AML-193 (cell line): ENCODE results near the gene ZCCHC7.
"Not testable (repeated sequence)": the region's sequence is repeated elsewhere in the genome, so short reads cannot be mapped to it uniquely, and the experiment has no call there.

Source experiments
- DNase-seq, 2 experiments: peaks; one replicate each; lab custom pipeline; 2025; lab: John Stamatoyannopoulos, UW

Gene ZCCHC7

DNA sequence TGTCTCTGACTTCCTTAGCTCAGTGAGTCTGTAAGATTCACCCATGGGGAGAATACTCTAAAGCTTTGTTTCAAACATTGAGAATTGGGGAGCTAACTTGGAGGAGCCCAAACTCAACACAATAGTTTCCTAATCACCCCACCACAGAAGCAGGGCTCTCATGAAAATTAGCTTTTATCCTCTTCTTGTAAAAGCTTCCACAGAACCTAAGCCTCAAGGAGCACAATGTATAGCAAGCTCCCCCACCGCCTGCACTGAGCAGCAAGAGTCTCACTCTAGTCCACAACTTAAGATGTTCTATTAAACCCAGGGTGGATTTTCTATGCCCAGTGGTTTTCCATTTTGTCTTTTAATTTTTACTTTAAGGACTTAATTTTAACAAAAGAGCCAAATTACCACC, 253.2 kb downstream of the ZCCHC7 start:
- no peak for DNase-seq

DNA sequence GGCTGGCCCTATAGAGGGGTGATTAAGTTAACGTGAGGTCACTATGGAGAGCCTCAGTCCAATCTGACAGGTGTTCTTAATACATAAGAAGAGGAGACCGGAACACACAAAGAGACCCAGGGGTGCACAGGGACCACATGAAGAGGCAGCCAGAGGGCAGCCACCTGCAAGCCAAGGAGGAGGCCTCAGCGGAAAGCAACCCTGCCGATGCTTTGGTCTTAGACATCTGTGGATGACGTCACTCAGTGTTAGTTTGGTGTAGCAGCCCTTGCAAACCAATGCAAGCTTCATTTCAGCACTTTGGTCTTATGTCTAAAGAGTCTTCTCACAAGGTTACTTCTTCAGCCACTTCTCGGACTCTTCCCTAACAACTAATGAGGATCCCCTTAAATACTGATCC, 254.5 kb downstream of the ZCCHC7 start:
- DNase-seq = no peak

DNA sequence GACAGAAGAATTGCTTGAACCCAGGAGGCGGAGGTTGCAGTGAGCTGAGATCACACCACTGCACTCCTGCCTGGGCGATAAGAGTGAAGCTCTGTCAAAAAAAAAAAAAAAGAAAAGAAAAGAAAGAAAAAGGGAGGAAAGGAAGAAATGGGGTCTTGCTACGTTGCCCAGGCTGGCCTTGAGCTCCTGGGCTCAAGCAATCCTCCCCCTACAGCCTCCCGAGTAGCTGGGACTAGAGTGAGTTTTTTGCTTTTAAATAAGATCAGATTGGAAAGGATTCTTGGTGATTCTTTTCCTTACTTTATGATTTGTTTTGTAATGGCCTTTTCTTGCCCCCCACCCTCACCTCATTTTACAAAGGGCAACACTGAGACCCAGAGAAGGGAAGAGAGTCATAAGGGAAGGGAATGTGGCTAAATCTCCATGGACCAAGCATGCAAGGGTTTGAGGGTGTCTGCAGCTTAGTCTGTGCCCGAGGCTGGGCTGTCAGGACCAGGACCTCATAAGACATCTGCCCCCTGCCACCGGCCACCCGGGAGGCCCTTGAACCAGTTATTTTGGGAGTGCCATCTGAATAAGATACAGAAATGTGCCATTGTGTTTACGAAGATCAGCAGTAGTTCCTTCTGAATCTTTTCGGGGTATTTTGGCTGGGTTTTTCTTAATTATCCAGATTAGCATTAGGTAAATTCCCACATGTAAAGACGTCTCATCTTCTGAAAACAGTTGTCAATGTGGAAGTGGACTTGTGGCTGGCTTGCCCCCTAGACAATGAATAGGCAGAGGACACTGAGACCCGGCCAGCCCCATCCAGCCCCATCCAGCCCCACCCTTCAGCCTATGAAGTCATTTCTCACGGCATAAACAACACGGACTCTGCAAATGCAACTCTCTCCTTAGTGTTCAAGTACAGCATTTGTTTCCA, 257.6 kb downstream of the ZCCHC7 start:
- DNase-seq = no peak

DNA sequence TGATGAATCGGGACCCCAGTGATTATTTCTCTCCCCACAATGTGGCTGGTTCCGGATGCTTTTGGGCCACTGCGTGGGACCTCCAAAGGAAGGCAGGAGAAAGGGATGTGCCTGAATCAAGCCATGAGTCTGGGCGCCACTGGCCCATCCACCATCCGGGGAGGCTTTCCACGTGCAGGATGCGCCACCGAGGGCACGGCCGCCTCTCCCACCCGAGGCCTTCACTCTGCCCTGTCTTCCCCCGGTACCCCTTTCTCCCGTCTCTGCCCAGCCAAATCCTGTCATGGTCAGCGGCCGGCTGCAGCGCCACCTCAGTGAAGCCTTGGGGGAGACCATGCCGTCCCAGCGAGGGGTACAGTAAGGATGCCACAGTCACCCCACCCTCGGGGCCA, 258.2 kb downstream of the ZCCHC7 start:
- DNase-seq = no peak

DNA sequence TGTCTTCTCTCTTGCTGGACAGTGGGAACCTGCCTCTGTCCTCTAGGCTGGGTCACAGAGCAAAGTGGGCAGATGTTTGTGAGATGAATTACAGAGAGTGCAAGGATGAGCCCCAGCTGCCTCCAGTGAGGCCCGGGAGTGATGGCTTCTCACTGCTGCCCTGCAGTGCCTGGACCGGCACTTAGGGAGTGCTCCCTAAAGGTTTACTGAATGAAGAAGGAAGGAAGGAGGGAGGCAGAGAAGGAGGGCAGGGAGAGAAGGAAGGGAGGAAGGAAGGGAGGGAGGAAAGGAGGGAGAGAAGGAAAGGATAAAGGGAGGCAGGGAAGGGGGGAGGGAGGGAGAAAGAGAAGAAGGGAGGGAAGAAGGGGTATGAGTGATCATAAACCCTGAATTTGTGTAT, 259.5 kb downstream of the ZCCHC7 start:
- DNase-seq = no peak

DNA sequence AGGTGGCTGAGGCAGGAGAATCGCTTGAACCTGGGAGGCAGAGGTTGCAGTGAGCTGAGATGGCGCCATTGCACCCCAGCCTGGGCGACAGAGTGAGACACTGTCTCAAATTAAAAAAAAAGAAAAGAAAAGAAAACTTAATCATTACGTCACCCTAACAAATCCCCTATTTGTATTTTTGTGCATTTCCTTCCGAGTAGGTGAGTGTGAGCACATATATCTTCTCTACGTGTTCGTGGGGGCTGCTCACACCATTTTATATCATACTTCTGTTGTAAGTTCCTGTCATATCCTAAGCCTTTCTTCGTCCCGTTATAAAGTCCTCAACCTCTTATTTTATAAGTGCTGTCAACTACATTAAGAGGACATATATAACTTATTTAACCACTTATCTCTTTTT, 260.2 kb downstream of the ZCCHC7 start:
- no peak for DNase-seq

DNA sequence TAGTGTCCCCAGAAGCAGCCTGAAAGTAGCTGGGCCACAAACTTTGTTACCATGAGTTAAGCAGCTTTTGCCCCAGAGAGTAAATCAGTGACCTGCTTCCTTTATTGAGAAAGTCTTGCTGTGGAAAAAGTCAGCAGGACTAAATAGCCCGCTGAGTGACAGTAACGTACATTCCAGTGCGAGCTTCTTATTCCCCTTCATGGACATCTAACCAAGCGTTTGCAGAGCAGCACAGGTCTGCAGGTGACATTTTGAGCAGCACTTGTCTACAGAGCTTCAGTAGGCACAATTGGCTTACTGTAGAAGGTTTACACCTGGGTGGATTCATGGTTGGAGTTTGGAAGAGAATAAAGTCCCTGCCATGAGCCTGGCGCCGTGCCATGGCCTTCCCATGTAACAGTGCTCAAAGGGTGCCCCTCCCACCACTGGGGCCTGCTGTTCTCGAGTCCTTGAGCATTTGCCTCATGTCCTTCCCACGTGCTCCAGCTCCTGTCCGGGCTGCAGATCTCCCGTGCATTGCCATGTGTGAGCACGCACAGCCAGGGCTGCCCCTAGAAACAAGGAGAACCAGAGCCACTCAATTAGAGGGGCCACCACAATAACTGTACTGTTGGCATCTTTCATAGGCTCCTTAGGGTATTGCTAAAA, 260.8 kb downstream of the ZCCHC7 start:
- no peak for DNase-seq

DNA sequence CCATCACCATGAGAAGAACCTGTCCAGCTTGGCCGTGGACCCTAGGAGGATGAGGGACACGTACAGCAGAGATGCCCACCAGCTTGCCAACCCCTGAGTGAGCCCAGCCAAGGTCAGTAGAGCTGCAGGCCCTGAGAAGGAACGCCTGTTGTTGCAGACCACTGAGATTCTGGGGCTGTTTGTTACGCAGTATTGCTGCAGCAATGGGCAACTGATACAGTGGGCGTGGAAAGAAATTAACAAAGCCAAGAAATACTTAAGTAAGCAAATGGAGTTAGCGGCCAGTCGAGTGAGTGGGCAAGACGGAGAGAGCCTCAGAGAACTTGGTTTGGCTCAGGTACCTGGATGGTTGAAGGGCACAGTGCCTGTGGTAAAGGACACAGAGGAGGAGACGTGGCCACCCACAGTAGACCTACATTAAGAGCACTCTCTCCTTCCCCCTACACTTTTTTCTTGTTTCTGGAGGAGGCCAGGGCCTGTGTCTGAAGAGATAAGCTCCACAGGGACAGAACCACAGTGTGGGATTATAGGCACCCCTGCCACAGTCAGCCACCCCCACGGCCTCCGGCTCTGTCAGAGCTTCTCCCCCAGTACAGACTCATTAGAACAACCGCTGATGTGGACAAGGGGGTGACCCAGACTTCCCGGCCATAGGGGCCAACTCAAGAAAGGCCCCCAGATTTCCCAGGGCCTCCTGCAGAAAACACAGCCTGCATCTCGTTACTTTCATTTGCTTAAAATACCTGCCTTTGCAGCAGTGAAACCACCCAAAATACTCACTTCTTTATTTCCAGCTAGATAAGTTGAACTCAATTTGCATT, 262.0 kb downstream of the ZCCHC7 start:
- no peak for DNase-seq

DNA sequence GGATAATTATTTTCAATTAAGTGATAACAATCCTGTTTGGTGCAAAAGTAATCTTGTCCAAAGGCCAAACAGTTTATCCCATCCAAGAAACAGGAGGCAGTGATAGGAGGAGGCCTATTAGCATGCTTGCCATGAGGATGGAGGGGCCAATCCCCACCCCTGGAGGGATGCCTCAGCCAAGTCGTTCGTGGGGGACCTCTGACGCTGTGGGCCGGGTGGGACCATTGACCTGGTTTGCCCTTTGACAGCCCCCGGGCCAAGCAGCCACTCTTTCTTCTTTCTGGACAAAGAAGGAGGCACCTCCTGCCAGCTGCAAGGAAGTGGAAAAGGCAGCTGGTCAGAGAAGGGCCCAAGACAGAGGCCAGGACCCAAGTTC, 262.6 kb downstream of the ZCCHC7 start:
- DNase-seq = no peak

DNA sequence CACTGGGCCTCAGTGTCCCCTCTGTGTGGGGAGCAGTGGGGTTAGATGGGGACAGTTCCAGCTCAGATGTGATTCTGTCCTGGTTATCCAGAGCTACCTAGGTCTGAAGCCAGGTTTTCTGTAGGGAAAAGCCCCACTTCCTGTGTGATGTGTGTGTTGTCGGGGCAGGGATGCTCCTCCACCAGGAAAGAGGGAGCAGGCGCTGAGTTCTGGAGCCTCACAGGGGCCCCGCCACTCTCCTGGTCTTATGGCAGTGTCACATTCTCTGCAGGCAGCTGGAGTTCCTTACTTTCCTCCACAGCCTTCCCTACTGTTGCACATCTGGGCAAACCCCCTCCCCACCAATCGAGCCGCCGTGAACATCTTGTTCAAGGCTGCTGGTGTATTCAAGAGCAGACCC, 263.0 kb downstream of the ZCCHC7 start:
- no peak for DNase-seq

DNA sequence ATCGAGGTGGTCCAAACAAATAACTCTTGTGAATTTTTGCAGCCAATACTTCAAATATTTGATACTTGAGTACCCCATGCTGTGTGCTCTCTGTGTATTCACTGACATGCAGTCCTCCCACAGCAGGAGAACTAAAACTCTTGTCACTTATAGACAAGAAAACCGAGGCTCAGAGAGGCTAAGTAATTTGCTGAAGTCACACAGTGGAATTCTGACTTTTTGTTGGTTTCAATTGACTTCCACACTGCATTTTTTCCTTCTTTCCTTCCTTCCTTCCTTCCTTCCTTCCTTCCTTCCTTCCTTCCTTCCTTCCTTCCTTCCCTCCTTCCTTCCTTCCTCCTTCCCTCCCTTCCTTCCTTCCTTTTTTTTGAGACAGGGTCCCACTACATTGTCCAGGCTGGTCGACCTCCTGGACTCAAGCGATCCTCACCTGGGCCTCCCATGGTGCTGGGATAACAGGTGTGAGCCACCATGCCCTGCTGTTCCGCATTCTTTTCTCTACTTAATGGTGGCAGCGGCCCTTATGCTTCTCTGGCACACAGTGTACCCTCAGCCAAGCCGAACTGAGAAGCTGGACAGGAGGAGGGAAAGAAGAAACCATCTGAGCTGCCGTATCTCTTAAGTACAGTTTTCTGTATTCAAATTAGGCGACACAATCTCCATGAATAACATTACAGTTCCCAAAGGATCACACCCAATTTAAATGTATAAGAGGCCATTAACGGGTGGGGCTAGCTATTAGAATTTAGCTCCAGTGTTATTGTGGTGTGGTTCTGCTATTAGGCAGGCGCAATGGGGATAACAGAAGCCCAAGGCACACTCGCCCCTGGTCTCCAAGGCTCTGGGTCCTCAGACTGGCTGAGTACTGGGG, 263.7 kb downstream of the ZCCHC7 start:
- DNase-seq = no peak

DNA sequence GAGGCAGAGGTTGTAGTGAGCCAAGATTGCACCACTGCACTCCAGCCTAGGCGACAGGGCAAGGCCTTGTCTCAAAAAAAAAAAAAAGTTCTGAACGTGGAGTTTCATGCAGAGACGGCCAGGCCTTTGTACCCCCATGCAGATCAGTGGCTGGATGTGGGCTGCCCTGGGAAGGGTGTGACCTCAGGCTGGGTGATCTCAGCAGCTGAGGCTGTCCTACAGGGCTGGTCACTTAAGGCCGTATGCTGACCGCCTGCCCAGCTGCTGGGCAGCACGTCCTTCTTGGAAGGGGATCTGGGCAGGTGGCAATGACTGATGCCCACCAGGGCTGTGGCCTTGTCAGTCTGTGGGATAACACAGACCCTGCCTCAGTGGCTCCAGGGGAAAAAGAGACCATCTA, 264.9 kb downstream of the ZCCHC7 start:
- DNase-seq = no peak

DNA sequence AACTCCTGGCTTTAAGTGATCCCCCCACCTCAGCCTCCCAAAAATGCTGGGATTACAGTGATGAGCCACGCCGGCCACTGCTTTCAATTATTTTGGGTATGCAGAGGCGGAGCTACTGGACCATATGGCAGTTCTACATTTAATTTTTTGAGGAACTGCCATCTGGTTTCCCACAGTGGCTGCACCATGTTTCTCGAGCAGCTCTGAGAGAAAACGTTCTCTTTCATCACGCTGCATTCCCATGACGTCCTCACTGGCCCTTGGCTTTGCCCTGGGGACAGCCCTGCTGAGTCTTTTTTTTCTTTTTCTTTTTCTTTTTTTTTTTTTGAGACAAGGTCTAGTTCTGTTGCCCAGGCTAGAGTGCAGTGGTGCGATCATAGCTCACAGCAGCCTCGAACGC, 266.6 kb downstream of the ZCCHC7 start:
- DNase-seq = no peak

DNA sequence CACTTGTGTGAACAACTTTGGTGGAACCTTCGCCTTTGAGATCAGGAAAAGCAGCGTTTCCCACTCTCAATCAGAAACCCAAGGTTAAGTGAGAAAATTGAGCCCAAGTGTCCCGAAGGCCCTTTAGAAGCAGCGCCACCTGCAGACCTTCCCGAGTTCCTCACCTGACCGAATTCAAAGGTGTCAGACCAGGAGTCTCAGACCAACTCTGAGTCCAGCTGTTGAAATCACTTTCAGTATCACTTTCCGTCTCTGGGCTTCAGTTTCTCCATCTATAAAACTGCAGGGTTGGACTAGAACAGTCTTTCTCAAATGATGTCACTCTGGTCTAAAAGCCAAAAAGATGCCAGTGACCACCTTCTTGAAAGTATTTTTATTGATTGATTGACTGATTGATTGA, 270.4 kb downstream of the ZCCHC7 start:
- no peak for DNase-seq

DNA sequence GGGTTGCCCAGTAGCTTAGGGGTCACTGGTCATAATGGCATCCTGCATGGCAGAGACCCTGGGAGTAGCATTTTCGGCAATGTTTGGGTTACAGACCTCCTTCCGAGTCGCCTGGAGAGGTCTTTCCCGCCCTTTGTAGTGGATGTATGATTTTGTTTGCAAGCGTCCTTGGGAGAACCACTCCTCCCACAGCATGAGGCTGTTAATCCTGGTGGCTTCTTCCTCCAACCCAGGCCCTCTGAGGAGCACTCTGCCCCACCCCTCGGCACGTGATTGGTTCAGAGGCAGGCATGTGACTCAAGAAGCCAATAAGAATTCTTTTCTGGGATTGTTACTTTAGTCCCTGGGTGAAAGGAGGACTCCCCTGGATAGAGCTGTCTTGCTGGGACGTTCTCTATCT, 271.9 kb downstream of the ZCCHC7 start:
- no peak for DNase-seq

DNA sequence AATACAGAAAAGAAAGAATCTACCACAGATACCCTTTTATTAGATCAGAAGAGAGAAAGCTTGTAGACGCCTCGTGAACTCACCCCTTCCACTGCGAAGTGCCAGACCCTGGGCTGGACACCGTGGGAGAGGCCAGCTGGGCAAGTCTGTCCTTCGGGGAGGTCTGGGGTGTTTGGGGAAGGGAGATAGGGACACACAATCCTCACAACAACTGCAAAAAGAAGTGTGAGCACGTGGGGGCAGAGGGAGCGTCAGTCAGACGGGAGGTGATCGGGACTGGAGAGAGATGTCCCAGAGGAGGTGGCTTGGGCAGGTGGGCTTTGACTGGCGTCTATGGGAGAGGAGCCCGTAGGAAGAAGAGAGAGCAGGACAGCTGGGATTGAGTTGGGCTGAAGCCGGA, 274.9 kb downstream of the ZCCHC7 start:
- no peak for DNase-seq

DNA sequence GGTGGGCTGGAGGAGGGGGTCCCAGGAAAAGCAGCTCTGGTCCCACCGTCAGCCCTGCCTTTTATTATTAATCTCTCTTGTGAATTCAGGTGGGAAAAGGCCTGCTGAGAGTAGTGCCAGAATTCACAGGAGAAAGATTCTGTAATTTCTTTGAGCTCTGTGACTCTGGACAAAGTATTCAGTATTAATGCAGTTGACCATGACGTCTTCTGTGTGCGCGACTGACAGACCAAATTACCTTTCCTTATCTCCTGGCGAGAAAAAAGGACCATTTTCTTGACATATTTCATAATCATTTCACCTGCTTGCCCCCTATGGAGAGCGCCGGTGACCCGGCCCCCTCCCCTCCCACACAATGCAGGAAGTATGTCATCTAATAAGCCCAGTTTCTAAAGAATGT, 275.3 kb downstream of the ZCCHC7 start:
- DNase-seq = no peak

DNA sequence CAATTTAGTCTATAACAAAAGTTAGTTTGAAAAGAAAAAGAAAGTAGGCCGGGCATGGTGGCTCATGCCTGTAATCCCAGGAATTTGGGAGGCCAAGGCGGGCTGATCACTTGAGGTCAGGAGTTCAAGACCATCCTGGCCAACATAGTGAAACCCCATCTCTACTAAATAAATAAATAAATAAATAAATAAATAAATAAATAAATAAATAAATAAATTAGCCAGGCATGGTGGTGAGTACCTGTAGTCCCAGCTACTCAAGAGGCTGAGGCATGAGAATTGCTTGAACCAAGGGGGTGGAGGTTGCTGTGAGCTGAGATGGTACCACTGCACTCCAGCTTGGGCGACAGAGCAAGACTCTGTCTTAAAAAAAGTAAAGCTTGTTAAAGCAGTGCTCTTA, 277.6 kb downstream of the ZCCHC7 start:
- DNase-seq = not testable (repeated sequence)

DNA sequence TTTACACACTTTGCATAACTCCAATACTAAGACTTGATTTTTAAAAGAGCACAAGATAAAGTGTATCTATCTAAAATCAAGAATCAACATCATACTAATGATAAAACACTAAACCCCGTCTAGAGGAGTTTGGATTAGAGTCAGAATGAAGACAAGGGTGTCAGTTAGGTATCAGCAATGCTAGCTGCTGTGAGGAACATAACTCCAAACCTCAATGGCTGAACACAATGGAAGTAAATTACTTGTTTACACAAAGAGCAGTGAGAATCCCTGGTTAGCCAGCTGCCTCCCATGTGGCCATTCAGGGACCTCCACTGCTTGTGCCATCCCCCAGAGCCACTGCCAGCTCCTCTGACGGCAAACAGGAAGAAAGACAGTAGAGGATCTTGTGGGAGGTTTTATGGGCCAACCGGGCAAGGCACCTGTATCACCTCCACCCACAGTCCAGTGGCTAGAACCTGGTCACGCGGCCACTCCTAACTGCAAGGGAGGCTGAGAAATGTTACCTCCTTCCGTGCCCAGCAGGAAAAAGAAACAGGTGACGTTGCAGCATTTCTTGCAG, 278.2 kb downstream of the ZCCHC7 start:
- no peak for DNase-seq

DNA sequence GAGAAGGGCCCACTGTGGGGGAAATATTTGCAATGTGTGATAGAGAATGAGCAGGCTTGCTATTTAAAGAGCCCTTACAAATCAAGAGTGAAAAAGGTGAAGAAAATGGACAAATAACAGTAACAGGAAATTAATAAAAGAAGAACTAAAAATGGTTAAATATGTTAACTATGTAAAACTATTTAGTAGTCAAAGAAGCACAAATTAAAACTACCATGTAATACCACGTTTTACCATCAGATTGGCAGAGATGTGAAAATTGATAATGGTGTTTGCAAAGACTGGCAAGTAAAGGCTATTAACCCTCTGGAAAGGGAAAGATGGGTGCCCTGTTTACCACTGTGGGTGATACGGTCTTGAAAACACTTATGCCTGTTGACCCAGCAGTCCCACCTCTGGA, 279.0 kb downstream of the ZCCHC7 start:
- no peak for DNase-seq

DNA sequence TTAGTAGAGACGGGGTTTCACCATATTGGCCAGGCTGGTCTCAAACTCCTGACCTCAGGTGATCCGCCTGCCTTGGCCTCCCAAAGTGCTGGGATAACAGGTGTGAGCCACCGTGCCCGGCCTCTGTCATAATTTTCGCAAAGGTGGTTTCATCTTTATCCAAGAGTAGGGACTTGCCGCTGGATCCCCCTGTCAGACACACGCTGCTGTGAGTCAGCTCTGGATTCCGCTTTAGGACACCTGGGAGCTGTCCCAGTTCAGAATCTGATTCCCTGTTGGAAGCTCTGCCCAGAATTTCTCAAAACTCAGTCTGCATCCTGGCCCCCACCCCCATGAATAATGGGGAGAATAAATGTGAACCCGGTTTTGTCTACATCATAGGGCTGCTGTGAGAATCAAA, 284.2 kb downstream of the ZCCHC7 start:
- DNase-seq = no peak

DNA sequence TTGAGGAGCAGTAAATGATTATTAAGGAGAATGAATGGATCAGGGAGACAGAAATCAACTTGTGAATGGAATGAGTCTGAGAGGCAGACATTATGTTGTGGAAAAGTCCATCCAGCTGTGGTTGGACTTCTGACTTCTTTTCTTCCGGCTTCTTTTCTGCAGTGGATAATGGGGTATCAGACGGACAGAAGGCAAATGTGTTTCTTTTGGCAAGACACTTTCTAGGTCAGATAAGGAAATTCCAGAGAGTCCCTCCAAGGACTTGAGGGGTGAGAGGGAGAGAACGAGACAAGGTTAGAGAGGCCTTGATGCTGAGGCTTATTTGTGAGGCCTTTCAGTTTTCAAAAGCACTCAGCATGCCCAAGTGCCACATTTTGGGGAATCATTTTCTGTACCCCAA, 285.0 kb downstream of the ZCCHC7 start:
- DNase-seq = no peak
